SK-N-SH (cell line): ENCODE results near the gene CFAP299. TPM values are rescaled to one million over a fixed set of nuclear protein-coding genes. Genes with fewer than 3 reads are reported as not detected.

Experiments
- CTCF ChIA-PET: fragments of 300-600, 350-600 bp; formaldehyde crosslinking; extraction: SDS; loops from one replicate; lab custom pipeline; 2021; lab: Yijun Ruan, JAX
- POLR2A ChIA-PET: fragments of 350-600 bp; sonication (Branson Sonifier 250); formaldehyde crosslinking; extraction: SDS; loops from one replicate; lab custom pipeline; 2020; ENCODE audit warnings: antibody characterized with exemption, inconsistent platforms; lab: Yijun Ruan, JAX
- DNase-seq: peaks from one replicate; pipeline ENCODE4 v3.0.0; 2012
- H2AFZ ChIP-seq: fragments of 200-600 bp; sonication (generic); 2 replicates; pipeline ENCODE4 v1.8.1; 2016; ENCODE audit warnings: antibody characterized with exemption, mild to moderate bottlenecking, low read depth
- H3F3A ChIP-seq: fragments of 200-600 bp; sonication (generic); replicated peaks from 2 replicates; pipeline ENCODE3; 2016; ENCODE audit warnings: antibody characterized with exemption, mild to moderate bottlenecking; ENCODE audit not compliant: insufficient read depth
- H3K27ac ChIP-seq, 2 experiments: fragments of 200-500 bp in 1 of 2; fragments of 200-600 bp in 1 of 2; sonication (Bioruptor generic) in 1 of 2; sonication (generic), shearing (Covaris generic) in 1 of 2; 2 replicates each; pipeline versions ENCODE4 v1.5.1 to v1.6.1; 2014 to 2016; ENCODE audit warnings: low read depth in 2 of 2, inconsistent platforms in 1 of 2, low read length in 1 of 2, mild to moderate bottlenecking in 1 of 2, mixed read lengths in 1 of 2
- H3K27me3 ChIP-seq: fragments of 200-600 bp; sonication (generic), shearing (Covaris generic); 2 replicates; pipeline ENCODE4 v1.6.1; 2016; ENCODE audit warnings: mixed run types; ENCODE audit not compliant: insufficient read depth
- H3K36me3 ChIP-seq, 2 experiments: fragments of 200-500 bp in 1 of 2; fragments of 200-600 bp in 1 of 2; sonication (Bioruptor generic) in 1 of 2; sonication (generic) in 1 of 2; replicated peaks in 1 of 2; 2 replicates each; pipeline versions ENCODE3 to v1.5.1; 2014 to 2016; ENCODE audit warnings: low read length in 1 of 2, mild to moderate bottlenecking in 1 of 2; ENCODE audit not compliant: insufficient read depth in 2 of 2, control insufficient read depth in 1 of 2
- H3K4me1 ChIP-seq, 2 experiments: fragments of 200-500 bp in 1 of 2; fragments of 200-600 bp in 1 of 2; sonication (Bioruptor generic) in 1 of 2; sonication (generic), shearing (Covaris generic) in 1 of 2; 2 replicates each; pipeline versions ENCODE4 v1.5.1 to v1.6.1; 2014 to 2016; ENCODE audit warnings: low read depth in 1 of 2, low read length in 1 of 2, mixed run types in 1 of 2; ENCODE audit not compliant: insufficient read depth in 2 of 2, control insufficient read depth in 1 of 2
- H3K4me2 ChIP-seq: fragments of 200-600 bp; sonication (generic), shearing (Covaris generic); 2 replicates; pipeline ENCODE4 v1.6.1; 2017; ENCODE audit warnings: mixed run types
- H3K4me3 ChIP-seq, 2 experiments: fragments of 200-500 bp in 1 of 2; fragments of 200-600 bp in 1 of 2; sonication (Bioruptor generic) in 1 of 2; sonication (generic), shearing (Covaris generic) in 1 of 2; 2 replicates each; pipeline versions ENCODE4 v1.5.1 to v1.8.1; 2014 to 2016; ENCODE audit warnings: low read depth in 2 of 2, inconsistent platforms in 1 of 2, low read length in 1 of 2, mild to moderate bottlenecking in 1 of 2, mixed read lengths in 1 of 2, moderate library complexity in 1 of 2
- H3K79me2 ChIP-seq: fragments of 200-600 bp; sonication (generic); 2 replicates; pipeline ENCODE4 v1.8.1; 2017; ENCODE audit warnings: mild to moderate bottlenecking; ENCODE audit not compliant: insufficient read depth
- H3K9ac ChIP-seq: fragments of 200-600 bp; sonication (generic); 2 replicates; pipeline ENCODE4 v1.6.1; 2017; ENCODE audit warnings: mixed run types
- H3K9me2 ChIP-seq: fragments of 200-600 bp; sonication (generic); 2 replicates; pipeline ENCODE4 v1.6.1; 2017; ENCODE audit warnings: mixed run types
- H3K9me3 ChIP-seq: fragments of 200-600 bp; sonication (generic); 2 replicates; pipeline ENCODE4 v1.6.1; 2017; ENCODE audit warnings: mixed run types, mild to moderate bottlenecking, moderate library complexity
- H4K20me1 ChIP-seq: fragments of 200-600 bp; sonication (generic); 2 replicates; pipeline ENCODE4 v1.6.1; 2017; ENCODE audit warnings: mild to moderate bottlenecking, mixed run types; ENCODE audit not compliant: insufficient read depth
- CHD2 ChIP-seq: fragments of 150-350 bp; IDR thresholded peaks from 2 replicates; pipeline ENCODE4 v1.6.1; 2018; ENCODE audit warnings: low read length; ENCODE audit not compliant: partially characterized antibody
- EP300 ChIP-seq, 2 experiments: IDR thresholded peaks; 2 replicates each; pipeline versions ENCODE4 v1.4.0 to v1.6.1; 2012; ENCODE audit warnings: borderline replicate concordance in 1 of 2, low read depth in 1 of 2, low read length in 1 of 2
- EZH2phosphoT487 ChIP-seq: fragments of 200-600 bp; sonication (generic); IDR thresholded peaks from 2 replicates; pipeline ENCODE4 v1.6.1; 2017; ENCODE audit warnings: low read depth, mixed run types, mild to moderate bottlenecking, antibody characterized with exemption, moderate library complexity, borderline replicate concordance
- FOSL2 ChIP-seq: IDR thresholded peaks from 2 replicates; pipeline ENCODE4 v1.4.0; 2012; ENCODE audit warnings: low read depth, mild to moderate bottlenecking, moderate library complexity, borderline replicate concordance
- FOXJ3 ChIP-seq: sonication (generic); formaldehyde crosslinking; IDR thresholded peaks from 2 replicates; pipeline ENCODE4 v1.5.1; 2020; ENCODE audit warnings: mild to moderate bottlenecking, missing genetic modification reagents
- FOXM1 ChIP-seq: IDR thresholded peaks from 2 replicates; pipeline ENCODE4 v1.4.0; 2012; ENCODE audit warnings: low read depth, mild to moderate bottlenecking
- GATA2 ChIP-seq: sonication (generic); formaldehyde crosslinking; IDR thresholded peaks from 2 replicates; pipeline ENCODE4 v1.5.0; 2020; ENCODE audit warnings: mild to moderate bottlenecking, missing genetic modification reagents
- MXI1 ChIP-seq: IDR thresholded peaks from 2 replicates; pipeline ENCODE4 v1.6.1; 2012; ENCODE audit warnings: mild to moderate bottlenecking, low read depth, low read length, improper control_type of control experiment
- NRF1 ChIP-seq: IDR thresholded peaks from 2 replicates; pipeline ENCODE4 v1.6.1; 2012; ENCODE audit warnings: low read depth, mild to moderate bottlenecking, low read length
- RCOR1 ChIP-seq: fragments of 150-350 bp; IDR thresholded peaks from 2 replicates; pipeline ENCODE4 v1.6.1; 2017; ENCODE audit warnings: antibody characterized with exemption, low read length
- RFX5 ChIP-seq: IDR thresholded peaks from 2 replicates; pipeline ENCODE4 v1.6.1; 2012; ENCODE audit warnings: mild to moderate bottlenecking, improper control_type of control experiment, low read length
- TAF1 ChIP-seq: IDR thresholded peaks from 2 replicates; pipeline ENCODE4 v1.6.1; 2012; ENCODE audit warnings: low read depth, mild to moderate bottlenecking, low read length, moderate library complexity, borderline replicate concordance
- YY1 ChIP-seq: IDR thresholded peaks from 2 replicates; pipeline ENCODE4 v1.4.0; 2012; ENCODE audit warnings: low read depth, mild to moderate bottlenecking
- ZBTB33 ChIP-seq: IDR thresholded peaks from 2 replicates; pipeline ENCODE4 v1.4.0; 2012; ENCODE audit warnings: low read depth, borderline replicate concordance
- WGBS: methylation state at CpG from one replicate; pipeline ENCODE4 v1.1.6; 2017; ENCODE audit warnings: low lambda C conversion rate; 5-methylcytosine and 5-hydroxymethylcytosine counted together
- polyA plus RNA-seq, 3 experiments: library from polyadenylated mRNA; depleted of rRNA; stranded (reverse); fragments of >200 nt; gene quantifications; 2 replicates each; pipeline ENCODE4 v1.2.3, GENCODE V29; 2012
- TF ChIP-seq, protein P1 (sequence below): IDR thresholded peaks from 2 replicates; pipeline ENCODE4 v1.6.1; 2012; ENCODE audit warnings: mild to moderate bottlenecking, low read depth, low read length, moderate library complexity
- TF ChIP-seq, protein P2 (sequence below): IDR thresholded peaks from 2 replicates; pipeline ENCODE4; 2012
- TF ChIP-seq, protein P3 (sequence below): fragments of 200-600 bp; sonication (generic); IDR thresholded peaks from 2 replicates; pipeline ENCODE4 v1.6.1; 2017; ENCODE audit warnings: antibody characterized with exemption, mild to moderate bottlenecking, moderate library complexity
- TF ChIP-seq, protein P4 (sequence below): IDR thresholded peaks from 2 replicates; pipeline ENCODE4 v1.4.0; 2012; ENCODE audit warnings: low read depth

CFAP299 gene
- polyA plus RNA-seq, 1 of the 3 experiments (the other 2 are of a cell fraction), result 1.2 TPM

- TF ChIP-seq, protein P1, sequence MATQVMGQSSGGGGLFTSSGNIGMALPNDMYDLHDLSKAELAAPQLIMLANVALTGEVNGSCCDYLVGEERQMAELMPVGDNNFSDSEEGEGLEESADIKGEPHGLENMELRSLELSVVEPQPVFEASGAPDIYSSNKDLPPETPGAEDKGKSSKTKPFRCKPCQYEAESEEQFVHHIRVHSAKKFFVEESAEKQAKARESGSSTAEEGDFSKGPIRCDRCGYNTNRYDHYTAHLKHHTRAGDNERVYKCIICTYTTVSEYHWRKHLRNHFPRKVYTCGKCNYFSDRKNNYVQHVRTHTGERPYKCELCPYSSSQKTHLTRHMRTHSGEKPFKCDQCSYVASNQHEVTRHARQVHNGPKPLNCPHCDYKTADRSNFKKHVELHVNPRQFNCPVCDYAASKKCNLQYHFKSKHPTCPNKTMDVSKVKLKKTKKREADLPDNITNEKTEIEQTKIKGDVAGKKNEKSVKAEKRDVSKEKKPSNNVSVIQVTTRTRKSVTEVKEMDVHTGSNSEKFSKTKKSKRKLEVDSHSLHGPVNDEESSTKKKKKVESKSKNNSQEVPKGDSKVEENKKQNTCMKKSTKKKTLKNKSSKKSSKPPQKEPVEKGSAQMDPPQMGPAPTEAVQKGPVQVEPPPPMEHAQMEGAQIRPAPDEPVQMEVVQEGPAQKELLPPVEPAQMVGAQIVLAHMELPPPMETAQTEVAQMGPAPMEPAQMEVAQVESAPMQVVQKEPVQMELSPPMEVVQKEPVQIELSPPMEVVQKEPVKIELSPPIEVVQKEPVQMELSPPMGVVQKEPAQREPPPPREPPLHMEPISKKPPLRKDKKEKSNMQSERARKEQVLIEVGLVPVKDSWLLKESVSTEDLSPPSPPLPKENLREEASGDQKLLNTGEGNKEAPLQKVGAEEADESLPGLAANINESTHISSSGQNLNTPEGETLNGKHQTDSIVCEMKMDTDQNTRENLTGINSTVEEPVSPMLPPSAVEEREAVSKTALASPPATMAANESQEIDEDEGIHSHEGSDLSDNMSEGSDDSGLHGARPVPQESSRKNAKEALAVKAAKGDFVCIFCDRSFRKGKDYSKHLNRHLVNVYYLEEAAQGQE, result no peak
- TF ChIP-seq GATA2 (CRISPR knock-in tag) (no peak), YY1 (no peak), MXI1 (no peak), TAF1 (no peak), EP300 (IDR thresholded peaks at IDR 0.05; ENCODE audit: borderline replicate concordance in 1 of 2, low read depth in 1 of 2, low read length in 1 of 2) (no peak)
- TF ChIP-seq, protein P2, sequence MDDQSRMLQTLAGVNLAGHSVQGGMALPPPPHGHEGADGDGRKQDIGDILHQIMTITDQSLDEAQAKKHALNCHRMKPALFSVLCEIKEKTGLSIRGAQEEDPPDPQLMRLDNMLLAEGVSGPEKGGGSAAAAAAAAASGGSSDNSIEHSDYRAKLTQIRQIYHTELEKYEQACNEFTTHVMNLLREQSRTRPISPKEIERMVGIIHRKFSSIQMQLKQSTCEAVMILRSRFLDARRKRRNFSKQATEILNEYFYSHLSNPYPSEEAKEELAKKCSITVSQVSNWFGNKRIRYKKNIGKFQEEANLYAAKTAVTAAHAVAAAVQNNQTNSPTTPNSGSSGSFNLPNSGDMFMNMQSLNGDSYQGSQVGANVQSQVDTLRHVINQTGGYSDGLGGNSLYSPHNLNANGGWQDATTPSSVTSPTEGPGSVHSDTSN, result no peak
Observed at GRCh38 chr4:80911458-80911857, 575.9 kb downstream of the CFAP299 start (continued).

GRCh38 chr4:80912350-80912749 lies 576.8 kb downstream of the CFAP299 start:
- H3K4me2 ChIP-seq, result no peak overlapping the region
- no peaks in the 10 kb centered on the region; the same call in 1 of the 2 replicates for H3K79me2 ChIP-seq

DNA sequence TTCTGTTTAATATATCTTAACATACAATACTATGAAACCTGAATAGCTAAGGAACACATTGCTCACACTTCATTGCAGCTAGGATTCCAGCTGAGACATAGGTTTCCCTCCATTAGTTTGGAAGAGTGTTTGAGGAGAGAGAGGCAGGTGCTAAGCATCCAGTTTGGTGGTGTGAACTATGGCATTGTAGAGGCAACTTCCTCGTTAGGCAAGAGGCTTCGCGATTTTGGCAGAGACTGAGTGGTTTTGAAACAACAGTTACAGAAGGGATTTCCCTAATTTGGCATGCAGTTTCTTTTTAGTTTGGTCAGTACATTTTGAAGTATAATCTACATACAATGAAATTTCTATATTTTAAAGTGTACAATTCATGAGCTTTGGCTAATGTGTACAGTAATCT lies 577.9 kb downstream of the CFAP299 start:
- Histone ChIP-seq H4K20me1 (no peaks in the 10 kb centered on the region), H3K36me3 (no peaks in the 10 kb centered on the region), H3K9ac (no peak overlapping the region), H3K4me1 (no peaks in the 10 kb centered on the region), H3K79me2 (no peaks in the 10 kb centered on the region; the same call in 1 of the 2 replicates), H2AFZ (no peak overlapping the region), H3K27me3 (no peaks in the 10 kb centered on the region), H3K9me3 (no peaks in the 10 kb centered on the region), H3F3A (no peaks in the 10 kb centered on the region), H3K4me2 (no peak overlapping the region), H3K27ac (no peak overlapping the region), H3K4me3 (no peak overlapping the region), H3K9me2 (no peaks in the 10 kb centered on the region)
- 9% methylated on average over 3 of the region's 3 CpGs for WGBS
- POLR2A ChIA-PET, result no interaction called here
- no peak for DNase-seq
- CTCF ChIA-PET, result no interaction called here
- no peak for TF ChIP-seq RFX5
- no peak for TF ChIP-seq EZH2phosphoT487
- TF ChIP-seq FOSL2, result no peak
- no peak for TF ChIP-seq GATA2 (CRISPR knock-in tag)
- TF ChIP-seq, protein P3, sequence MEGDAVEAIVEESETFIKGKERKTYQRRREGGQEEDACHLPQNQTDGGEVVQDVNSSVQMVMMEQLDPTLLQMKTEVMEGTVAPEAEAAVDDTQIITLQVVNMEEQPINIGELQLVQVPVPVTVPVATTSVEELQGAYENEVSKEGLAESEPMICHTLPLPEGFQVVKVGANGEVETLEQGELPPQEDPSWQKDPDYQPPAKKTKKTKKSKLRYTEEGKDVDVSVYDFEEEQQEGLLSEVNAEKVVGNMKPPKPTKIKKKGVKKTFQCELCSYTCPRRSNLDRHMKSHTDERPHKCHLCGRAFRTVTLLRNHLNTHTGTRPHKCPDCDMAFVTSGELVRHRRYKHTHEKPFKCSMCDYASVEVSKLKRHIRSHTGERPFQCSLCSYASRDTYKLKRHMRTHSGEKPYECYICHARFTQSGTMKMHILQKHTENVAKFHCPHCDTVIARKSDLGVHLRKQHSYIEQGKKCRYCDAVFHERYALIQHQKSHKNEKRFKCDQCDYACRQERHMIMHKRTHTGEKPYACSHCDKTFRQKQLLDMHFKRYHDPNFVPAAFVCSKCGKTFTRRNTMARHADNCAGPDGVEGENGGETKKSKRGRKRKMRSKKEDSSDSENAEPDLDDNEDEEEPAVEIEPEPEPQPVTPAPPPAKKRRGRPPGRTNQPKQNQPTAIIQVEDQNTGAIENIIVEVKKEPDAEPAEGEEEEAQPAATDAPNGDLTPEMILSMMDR, result no peak
- TF ChIP-seq YY1, result no peak
- no peak for TF ChIP-seq ZBTB33
- TF ChIP-seq FOXM1, result no peak

More at GRCh38 chr4:80912350-80912749, 576.8 kb downstream of the CFAP299 start:
- no peak for DNase-seq
- no peaks in the 10 kb centered on the region for H3K27me3 ChIP-seq
- H3K9me3 ChIP-seq, result no peaks in the 10 kb centered on the region
- H3K27ac ChIP-seq, result no peak overlapping the region
- H4K20me1 ChIP-seq, result no peaks in the 10 kb centered on the region
- no peak for TF ChIP-seq CHD2
- no peak for TF ChIP-seq NRF1
- TF ChIP-seq, protein P4, sequence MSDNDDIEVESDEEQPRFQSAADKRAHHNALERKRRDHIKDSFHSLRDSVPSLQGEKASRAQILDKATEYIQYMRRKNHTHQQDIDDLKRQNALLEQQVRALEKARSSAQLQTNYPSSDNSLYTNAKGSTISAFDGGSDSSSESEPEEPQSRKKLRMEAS, result no peak
- no peak for TF ChIP-seq FOXM1
- TF ChIP-seq FOXJ3 (CRISPR knock-in tag), result no peak
- no peak for TF ChIP-seq RCOR1
- no peaks in the 10 kb centered on the region for H3F3A ChIP-seq
- no peak overlapping the region for H2AFZ ChIP-seq
- H3K9me2 ChIP-seq, result no peaks in the 10 kb centered on the region
- ChIA-PET POLR2A (no interaction called here), CTCF (no interaction called here)
- H3K4me3 ChIP-seq, result no peak overlapping the region
- no peak overlapping the region for H3K9ac ChIP-seq
- no peaks in the 10 kb centered on the region for H3K36me3 ChIP-seq
- no peaks in the 10 kb centered on the region for H3K4me1 ChIP-seq
- 3% methylated on average over 7 of the region's 7 CpGs for WGBS
